Thyroid gland (tissue), 4 donors: ENCODE data around the gene MESP2.

ENCODE experiments used
- CTCF ChIP-seq, 6 experiments: fragments of 200-600 bp in 3 of 6; fragments of 450-650 bp in 3 of 6; sonication (generic) in 3 of 6; IDR thresholded peaks; one replicate each; pipeline ENCODE4 v1.5.1; 2016 to 2019; ENCODE audit warnings: antibody characterized with exemption in 6 of 6, mild to moderate bottlenecking in 2 of 6, inconsistent platforms in 1 of 6, moderate library complexity in 1 of 6
- POLR2A ChIP-seq, 2 donors: fragments of 450-650 bp; IDR thresholded peaks; one replicate each; pipeline ENCODE4 v1.6.1; 2017; ENCODE audit warnings: antibody characterized with exemption in 2 of 2, mild to moderate bottlenecking in 2 of 2, moderate library complexity in 1 of 2

- TF ChIP-seq CTCF (IDR thresholded peaks at IDR 0.05) (no peak), POLR2A (IDR thresholded peaks at IDR 0.05) (no peak)
Measured at GRCh38 chr15:89785774-89786140, 9.6 kb downstream of the MESP2 start.
